ENCODE measurements around the gene TMEM44.
A peak's percentile ranks its signal among the peaks of the same experiment; 100 is the strongest.

The TMEM44 gene

GRCh38 chr3:194577986-194578905 lies 55.0 kb downstream of the TMEM44 start:
- no peaks in the 10 kb centered on the region for H3K36me3 ChIP-seq
- no peaks in the 10 kb centered on the region for H3K27me3 ChIP-seq
- no peaks in the 10 kb centered on the region; the same call in 1 of the 2 replicates for H3K4me1 ChIP-seq
- peak; percentile 25 for DNase-seq
- TF ChIP-seq CTCF (IDR thresholded peaks at IDR 0.05; ENCODE audit: low read depth, low read length) = no peak
- no peak overlapping the region for H3K4me3 ChIP-seq (ENCODE audit: low read depth, low read length)
- H3K9me3 ChIP-seq = no peaks in the 10 kb centered on the region

GRCh38 chr3:194575484-194576210 lies 57.6 kb downstream of the TMEM44 start:
- Histone ChIP-seq H3K36me3 (no peaks in the 10 kb centered on the region), H3K9me3 (no peaks in the 10 kb centered on the region), H3K4me1 (no peaks in the 10 kb centered on the region; the same call in 1 of the 2 replicates), H3K4me3 (ENCODE audit: low read depth, low read length) (no peak overlapping the region; the same call in 1 of the 2 replicates), H3K27me3 (no peaks in the 10 kb centered on the region)
- DNase-seq = no peak
- TF ChIP-seq CTCF (IDR thresholded peaks at IDR 0.05; ENCODE audit: low read depth, low read length) = peak; percentile 10; the same call in 1 of the 2 replicates

- H3K36me3 ChIP-seq = no peaks in the 10 kb centered on the region
- H3K9me3 ChIP-seq = no peaks in the 10 kb centered on the region
- H3K4me1 ChIP-seq = no peaks in the 10 kb centered on the region; the same call in 1 of the 2 replicates
- DNase-seq = peak; percentile 22
- TF ChIP-seq CTCF (IDR thresholded peaks at IDR 0.05; ENCODE audit: low read depth, low read length) = peak; percentile 27; the same call in 1 of the 2 replicates
- H3K4me3 ChIP-seq (ENCODE audit: low read depth, low read length) = no peak overlapping the region; the same call in 1 of the 2 replicates
- H3K27me3 ChIP-seq = no peaks in the 10 kb centered on the region
Measured at GRCh38 chr3:194574639-194575483, 58.4 kb downstream of the TMEM44 start.

GRCh38 chr3:194573680-194574437 lies 59.4 kb downstream of the TMEM44 start:
- Histone ChIP-seq H3K36me3 (no peaks in the 10 kb centered on the region), H3K27me3 (no peaks in the 10 kb centered on the region), H3K4me3 (ENCODE audit: low read depth, low read length) (no peak overlapping the region), H3K9me3 (no peaks in the 10 kb centered on the region), H3K4me1 (no peaks in the 10 kb centered on the region; the same call in 1 of the 2 replicates)
- peak; percentile 40 for DNase-seq
- TF ChIP-seq CTCF (IDR thresholded peaks at IDR 0.05; ENCODE audit: low read depth, low read length) = peak; percentile 65

GRCh38 chr3:194572944-194573491 lies 60.2 kb downstream of the TMEM44 start:
- no peak for DNase-seq
- Histone ChIP-seq H3K4me1 (no peaks in the 10 kb centered on the region; the same call in 1 of the 2 replicates), H3K36me3 (no peaks in the 10 kb centered on the region), H3K9me3 (no peaks in the 10 kb centered on the region), H3K27me3 (no peaks in the 10 kb centered on the region), H3K4me3 (ENCODE audit: low read depth, low read length) (no peak overlapping the region)
- TF ChIP-seq CTCF (IDR thresholded peaks at IDR 0.05; ENCODE audit: low read depth, low read length) = no peak
